Esophagus mucosa (tissue), 1 donor: ENCODE data around the gene R3HDM4. TPM values are rescaled to one million over a fixed set of nuclear protein-coding genes. Genes with fewer than 3 reads are reported as not detected.
A peak's percentile ranks its signal among the peaks of the same experiment; 100 is the strongest.

Source experiments
- ATAC-seq: fragments of 200-7000 bp; cut with Tn5 transposase; one replicate; pipeline ENCODE4 v1.9.1; 2020
- total RNA-seq: library from RNA; stranded (reverse); gene quantifications from one replicate; pipeline ENCODE4 v1.2.4, GENCODE V29; 2023
- donor health status: DM: yes; HTN: yes; CAD: no.

The R3HDM4 gene
- total RNA-seq, 1 donor from 2014 or later = 59.2 TPM

- ATAC-seq = no peak
These were observed 16.9 kb upstream of the R3HDM4 start for GRCh38 chr19:929891-930258.

- no peak for ATAC-seq
These were observed 16.3 kb upstream of the R3HDM4 start for GRCh38 chr19:929203-929890.

- ATAC-seq = no peak
These were observed 15.6 kb upstream of the R3HDM4 start for GRCh38 chr19:928471-929202.

- ATAC-seq = no peak
These were observed 14.9 kb upstream of the R3HDM4 start for GRCh38 chr19:927780-928401.

- peak; percentile 3 for ATAC-seq
These were observed 14.3 kb upstream of the R3HDM4 start for GRCh38 chr19:927351-927779.

GRCh38 chr19:926589-927350 is 13.8 kb upstream of the R3HDM4 start:
- ATAC-seq = peak; percentile 7

- no peak for ATAC-seq
These were observed 13.2 kb upstream of the R3HDM4 start for GRCh38 chr19:926323-926588.

- ATAC-seq = peak; percentile 56
These were observed 12.7 kb upstream of the R3HDM4 start, which contains the start of gene ARID3A for GRCh38 chr19:925526-926322. TSS of gene ARID3A (plus strand) at chr19:926035. CDS start at chr19:929529, 3,494 bp downstream.

- peak; percentile 22 for ATAC-seq
These were observed 12.1 kb upstream of the R3HDM4 start for GRCh38 chr19:925087-925525.

GRCh38 chr19:924553-925086 is 11.6 kb upstream of the R3HDM4 start:
- no peak for ATAC-seq

- peak; percentile 13 for ATAC-seq
These were observed 7.2 kb upstream of the R3HDM4 start for GRCh38 chr19:920051-920864.

- ATAC-seq = peak; percentile 56
These were observed 6.4 kb upstream of the R3HDM4 start for GRCh38 chr19:919199-920050.

- no peak for ATAC-seq
These were observed 5.6 kb upstream of the R3HDM4 start for GRCh38 chr19:918481-919198.

GRCh38 chr19:918152-918437 is 5.1 kb upstream of the R3HDM4 start:
- no peak for ATAC-seq

GRCh38 chr19:917323-918151 is 4.5 kb upstream of the R3HDM4 start, which contains the start of gene KISS1R:
TSS of gene KISS1R (plus strand) at chr19:917333. CDS start at chr19:917503, 170 bp downstream.
- ATAC-seq = no peak

GRCh38 chr19:916645-917322 is 3.8 kb upstream of the R3HDM4 start:
- no peak for ATAC-seq

GRCh38 chr19:912181-913079 is 589 bp downstream of the R3HDM4 start:
- peak; percentile 4 for ATAC-seq
